GM18909 (cell line): ENCODE measurements around the gene ANKRD63.

Source experiments
- ATAC-seq: cut with Tn5 transposase; IDR thresholded peaks from one replicate; pipeline ENCODE4 v1.9.1; 2021; ENCODE audit warnings: mild to moderate bottlenecking; ENCODE audit not compliant: unreplicated experiment, poor library complexity

ANKRD63 gene

DNA sequence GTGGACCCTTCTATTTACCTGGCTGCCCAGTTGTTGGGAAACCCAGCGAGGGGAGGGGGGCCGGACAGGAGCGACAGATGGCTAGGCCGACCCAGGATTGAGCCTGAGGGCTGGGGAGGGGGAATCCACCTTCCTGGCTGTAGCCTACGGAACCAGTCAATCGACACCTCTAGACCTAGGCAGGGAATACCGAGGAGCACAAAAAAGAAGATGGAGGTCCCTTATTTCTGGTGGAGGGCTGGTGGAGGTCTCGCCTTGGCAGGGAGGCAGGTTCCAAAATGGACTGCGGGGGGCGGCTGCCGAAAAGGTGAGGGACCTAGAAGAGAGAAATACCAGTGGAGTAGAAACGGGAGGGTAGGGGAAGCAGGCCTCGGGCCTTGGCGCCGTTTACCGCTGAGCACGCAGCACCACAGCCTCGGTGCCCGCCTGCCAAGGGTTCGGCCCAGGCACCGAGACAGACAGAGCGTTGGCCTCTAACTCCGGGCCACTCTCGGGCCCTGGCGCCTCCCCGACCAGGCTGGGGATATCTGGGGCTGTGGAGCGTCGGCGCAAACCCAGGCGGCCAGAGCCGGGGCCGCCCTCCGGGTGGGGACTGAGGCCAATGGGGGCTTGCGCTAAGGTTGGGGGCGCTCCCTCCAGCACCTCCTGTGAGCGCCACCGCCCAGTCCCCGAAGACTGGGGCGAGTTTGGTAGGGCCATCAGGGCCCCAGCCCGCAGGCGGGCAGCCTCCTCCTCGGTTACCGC lies 1.6 kb downstream of the ANKRD63 start:
- no peak for ATAC-seq

DNA sequence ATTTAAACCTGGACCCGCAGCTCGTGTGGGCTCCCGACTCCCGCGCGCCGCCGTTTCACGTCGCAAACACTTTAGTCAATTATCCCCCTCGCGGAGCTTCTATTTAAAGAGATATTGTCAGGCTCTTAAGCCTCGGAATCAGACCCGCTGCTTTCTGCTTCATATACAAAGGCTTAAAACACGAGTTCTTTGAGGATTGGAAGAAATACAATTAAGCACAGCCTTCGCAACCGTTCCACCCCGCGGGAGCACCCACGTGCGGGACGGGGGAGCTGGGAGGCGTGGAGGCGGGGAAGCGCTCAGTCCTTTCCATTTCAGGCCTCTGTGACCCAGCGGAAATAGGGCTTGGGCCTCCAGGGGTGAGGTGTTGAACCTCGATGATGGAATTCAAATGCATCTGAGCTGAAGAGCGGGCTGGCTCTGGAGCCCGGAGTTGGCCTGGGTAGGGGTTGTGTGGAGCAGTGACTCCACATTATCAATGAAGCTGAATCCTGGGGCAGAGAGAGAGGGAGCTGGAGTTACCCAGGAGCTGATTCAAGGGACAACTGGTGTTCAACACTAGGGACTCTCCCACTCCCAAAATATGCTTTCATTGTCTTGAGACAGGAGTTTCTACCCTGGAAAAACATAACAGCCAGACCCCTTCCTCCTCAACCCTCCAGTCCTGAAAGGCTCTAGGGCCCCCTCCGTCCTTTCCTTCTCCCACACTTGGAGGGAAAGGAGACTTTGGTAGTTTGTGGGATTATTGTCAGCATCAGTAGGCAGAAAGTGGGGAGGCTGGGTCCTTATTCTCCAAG lies 2.4 kb downstream of the ANKRD63 start:
- ATAC-seq = no peak

GRCh38 chr15:40279437-40280141 lies 3.3 kb downstream of the ANKRD63 start:
- ATAC-seq = peak; percentile 37

GRCh38 chr15:40278026-40278425 lies 4.8 kb downstream of the ANKRD63 start:
- no peak for ATAC-seq

GRCh38 chr15:40277471-40277870 lies 5.4 kb downstream of the ANKRD63 start:
- no peak for ATAC-seq

GRCh38 chr15:40276927-40277326 lies 5.9 kb downstream of the ANKRD63 start:
- no peak for ATAC-seq

DNA sequence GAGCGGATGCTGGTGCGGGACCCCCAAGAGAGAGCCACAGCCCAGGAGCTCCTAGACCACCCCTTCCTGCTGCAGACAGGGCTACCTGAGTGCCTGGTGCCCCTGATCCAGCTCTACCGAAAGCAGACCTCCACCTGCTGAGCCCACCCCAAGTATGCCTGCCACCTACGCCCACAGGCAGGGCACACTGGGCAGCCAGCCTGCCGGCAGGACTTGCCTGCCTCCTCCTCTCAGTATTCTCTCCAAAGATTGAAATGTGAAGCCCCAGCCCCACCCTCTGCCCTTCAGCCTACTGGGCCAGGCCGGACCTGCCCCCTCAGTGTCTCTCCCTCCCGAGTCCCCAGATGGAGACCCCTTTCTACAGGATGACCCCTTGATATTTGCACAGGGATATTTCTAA lies 6.9 kb downstream of the ANKRD63 start:
- ATAC-seq = no peak

GRCh38 chr15:40275523-40275922 lies 7.3 kb downstream of the ANKRD63 start:
- ATAC-seq = no peak

DNA sequence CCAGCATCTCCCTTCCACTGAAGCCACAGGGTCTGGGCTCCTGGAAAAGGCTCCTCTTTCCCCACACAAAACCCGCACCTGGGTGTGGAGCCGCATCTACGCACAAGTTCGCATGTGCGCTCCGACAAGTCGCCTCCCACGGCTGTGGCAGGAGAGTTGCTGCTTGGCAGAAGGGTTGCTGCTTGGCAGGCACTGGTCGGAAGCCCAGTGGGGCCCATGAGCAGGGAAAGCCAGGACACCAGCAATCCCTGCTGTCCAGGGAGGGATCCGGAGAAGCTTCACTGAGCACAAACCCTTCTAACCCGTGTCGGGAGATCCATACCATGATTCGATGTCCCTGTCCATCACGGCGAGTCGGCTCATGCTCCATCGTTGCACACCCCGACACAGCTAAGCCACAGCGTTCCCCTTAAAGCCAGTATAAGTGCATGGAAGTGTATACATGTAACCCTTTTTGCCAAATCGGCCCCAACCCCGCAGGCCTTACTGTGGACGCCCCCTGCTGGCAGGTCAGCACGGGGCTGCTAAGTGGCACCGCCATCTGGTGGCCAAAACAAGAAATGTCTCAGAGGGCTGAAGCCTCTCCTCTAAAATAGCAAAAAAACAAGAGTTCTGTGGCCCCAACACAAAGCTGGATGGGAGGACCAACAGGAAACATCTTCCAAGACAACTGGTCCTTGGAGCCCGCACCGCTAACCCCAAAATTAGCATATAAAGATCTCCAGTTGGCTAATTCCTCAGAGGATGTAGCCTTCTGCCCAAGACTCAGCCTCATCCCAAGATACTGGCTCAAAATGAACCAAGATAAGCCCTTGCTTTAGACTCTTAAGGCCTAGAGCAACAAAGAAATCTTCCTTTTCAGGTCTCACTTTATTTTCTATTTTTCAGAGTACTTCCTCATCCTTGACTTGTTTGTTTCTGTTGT lies 8.3 kb downstream of the ANKRD63 start:
- ATAC-seq = no peak

- ATAC-seq = no peak
Observed at GRCh38 chr15:40273428-40273827, 9.4 kb downstream of the ANKRD63 start.

GRCh38 chr15:40272485-40273056 lies 10.3 kb downstream of the ANKRD63 start:
- no peak for ATAC-seq

- no peak for ATAC-seq
Observed at GRCh38 chr15:40271685-40272484, 11.0 kb downstream of the ANKRD63 start.

DNA sequence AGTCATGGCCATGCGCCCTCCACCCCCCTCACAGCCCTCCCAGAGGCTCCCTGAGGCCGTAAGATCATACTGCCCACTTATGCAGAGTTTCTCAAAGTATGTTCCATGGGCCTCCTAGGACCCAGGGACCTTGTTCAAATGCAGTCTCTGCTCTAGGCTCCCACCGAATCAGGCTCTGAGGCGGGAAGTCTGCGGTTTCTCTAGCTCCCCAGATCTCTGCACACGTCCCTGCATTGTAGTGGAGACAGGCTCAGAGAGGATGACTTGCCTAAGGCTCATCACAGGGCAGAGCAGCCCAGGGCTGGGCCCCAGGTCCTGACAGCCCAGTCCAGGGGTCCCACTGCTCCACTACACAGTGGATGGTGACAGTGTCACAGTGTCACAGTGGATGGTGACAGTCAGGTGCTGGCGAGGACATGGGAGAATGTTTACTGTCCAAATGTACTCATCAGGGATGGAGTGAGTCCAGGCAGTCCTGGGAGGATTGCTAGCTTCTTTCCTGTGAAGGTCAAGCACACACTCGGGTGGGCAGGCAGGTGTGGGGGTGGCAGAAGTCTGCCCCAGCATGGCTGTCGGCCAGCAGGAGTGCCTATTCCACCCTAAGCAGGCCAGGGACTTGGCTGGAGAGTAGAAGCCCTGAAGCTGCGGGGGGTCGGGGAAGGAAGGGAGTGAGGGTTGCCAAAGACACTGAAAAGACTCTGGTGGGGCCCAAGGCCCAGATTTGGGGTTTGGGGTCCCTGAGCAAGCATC lies 12.4 kb downstream of the ANKRD63 start:
- ATAC-seq = no peak

DNA sequence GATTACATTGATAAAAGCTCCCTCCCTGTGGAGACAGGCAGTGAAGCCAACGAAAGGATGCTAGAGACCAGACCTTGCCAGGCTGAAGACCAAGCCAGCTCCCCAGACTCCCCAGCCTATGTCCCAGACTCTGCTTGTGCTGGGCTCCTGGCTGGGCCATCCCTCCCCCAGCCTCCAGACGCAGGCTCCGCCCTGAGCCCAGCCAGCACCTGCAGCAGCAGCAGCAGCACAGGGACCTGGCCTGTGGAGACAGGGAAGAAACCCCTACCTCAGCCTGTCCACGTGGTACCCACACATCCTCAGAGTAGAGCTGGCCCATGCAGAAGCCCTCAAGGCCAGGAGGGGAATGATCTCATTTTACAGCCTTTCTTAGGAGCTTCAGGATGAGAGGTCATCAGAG lies 13.3 kb downstream of the ANKRD63 start:
- ATAC-seq = no peak

DNA sequence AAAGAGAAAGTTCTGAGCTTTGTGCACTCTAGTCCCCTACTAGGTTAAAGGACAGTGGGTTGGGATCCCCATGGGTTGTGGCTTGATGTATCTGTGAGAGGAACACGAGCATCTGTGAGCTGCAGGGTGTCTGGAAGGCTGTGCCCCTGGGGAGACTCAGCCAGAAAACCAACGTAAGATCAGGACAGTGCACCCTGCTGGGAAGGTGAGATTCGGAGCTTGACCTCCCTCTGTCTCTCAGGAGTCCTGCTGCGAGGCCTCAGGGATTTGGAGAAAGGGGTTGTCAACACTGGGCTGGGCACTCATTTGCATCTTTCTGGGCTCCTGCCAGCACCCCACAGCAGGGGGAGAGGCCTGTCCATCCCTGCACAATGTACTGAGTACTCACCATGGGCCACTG lies 15.2 kb downstream of the ANKRD63 start:
- no peak for ATAC-seq

DNA sequence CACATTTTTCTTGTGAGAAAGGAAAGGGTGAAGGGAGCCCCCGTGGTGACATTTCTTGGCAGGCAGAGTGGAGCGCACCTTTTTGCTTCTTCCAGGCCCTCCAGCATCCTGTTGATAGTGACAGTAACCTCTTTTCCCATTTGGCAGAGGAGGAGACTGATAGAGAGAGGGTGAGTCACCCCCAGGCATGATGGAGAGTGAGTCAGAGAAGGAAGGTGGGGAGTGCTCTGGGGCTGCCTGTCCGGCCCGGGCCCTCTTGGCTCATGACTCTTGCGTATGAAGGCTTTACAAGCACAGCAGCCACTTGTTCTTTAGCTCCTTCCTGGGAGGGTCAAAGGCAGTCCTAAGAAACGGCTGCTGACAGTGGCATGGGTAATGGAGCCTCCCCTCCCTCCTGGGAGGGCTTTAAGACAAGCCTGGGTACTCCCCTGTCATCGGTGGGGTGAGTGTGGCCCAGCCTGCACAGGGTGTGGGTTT lies 16.0 kb downstream of the ANKRD63 start:
- no peak for ATAC-seq

GRCh38 chr15:40265875-40266274 lies 17.0 kb downstream of the ANKRD63 start:
- no peak for ATAC-seq

GRCh38 chr15:40265355-40265754 lies 17.5 kb downstream of the ANKRD63 start:
- ATAC-seq = no peak
